Activated CD8-positive, alpha-beta memory T cell treated with anti-CD3 and anti-CD28 coated beads for 4 hours (primary cell): ENCODE measurements around the gene LSM3.
"Not testable (repeated sequence)": the region's sequence is repeated elsewhere in the genome, so short reads cannot be mapped to it uniquely, and the experiment has no call there.

Experiments
- DNase-seq, 2 donors: peaks; one replicate each; pipeline ENCODE4 v3.0.0-alpha.2; 2020; ENCODE audit warnings: low read depth in 2 of 2

Gene LSM3

DNA sequence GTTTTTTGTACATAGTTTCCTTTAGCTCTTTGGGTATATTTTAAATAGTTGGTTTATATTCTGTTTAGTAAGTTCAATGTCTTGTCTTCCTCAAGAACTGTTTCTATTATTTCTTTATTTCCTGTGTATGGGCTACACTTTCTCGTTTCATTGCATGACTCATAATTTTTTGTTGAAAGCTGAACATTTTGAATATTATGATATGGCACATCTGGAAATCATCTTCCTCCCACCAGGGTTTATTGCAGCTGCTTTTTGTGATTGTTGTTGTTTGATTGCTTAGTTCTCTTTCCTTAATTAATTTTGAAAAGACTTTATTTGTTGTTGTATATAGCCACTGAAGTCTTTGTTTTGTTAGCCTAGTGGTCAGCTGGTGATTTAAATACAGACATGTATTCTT, 43.8 kb downstream of the LSM3 start:
- DNase-seq = no peak

DNA sequence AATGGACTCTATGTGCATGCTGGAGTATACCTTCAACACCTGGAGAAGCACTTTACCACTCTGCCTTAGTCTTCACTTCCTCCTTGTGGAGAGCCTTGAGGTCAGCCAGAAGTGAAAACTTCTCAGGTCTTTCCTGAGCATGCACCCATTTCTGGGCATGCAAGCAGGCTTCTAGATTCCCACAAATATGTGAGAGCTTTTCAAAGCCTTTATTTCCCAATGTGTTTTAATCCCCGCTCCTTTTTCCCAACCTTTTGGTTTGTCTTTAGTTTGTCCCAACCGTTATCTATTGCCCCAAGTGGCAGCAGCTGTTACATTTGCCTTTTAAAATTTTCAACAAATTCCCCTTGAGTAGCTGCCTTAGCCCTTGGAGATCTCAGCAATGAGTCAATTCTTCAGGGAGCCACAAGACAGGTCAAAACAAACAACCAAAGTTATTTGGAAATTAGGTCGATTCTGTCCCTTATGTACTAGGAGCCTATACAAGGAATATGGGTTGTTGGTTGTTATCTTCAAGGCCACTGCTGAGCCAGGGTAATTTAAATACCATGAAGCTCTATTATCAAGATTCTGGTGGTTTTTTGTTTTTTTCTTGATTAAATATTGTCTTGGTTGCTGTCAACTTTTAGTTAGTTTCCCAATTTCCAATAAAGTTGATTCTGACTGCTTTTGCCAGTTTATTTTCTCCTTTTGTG, 44.4 kb downstream of the LSM3 start:
- no peak for DNase-seq

DNA sequence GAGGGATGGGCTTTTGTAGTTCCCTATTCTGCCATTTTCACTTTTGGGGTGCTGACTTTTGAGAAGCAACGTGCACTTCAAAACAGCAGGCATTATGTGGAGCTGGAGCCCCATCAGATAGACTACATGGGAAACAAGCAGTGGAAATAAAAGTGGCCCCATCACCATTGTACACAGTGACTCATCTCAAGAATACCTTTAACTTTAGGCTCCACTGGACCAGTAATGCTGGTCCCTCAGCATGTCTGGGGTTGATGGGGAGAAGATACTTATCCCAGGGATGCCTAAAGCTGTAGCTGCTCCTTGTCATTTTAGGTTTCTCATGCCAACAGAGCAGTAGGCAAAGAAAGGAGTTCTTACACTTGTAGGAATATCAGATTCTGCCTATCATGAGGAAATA, 45.0 kb downstream of the LSM3 start:
- DNase-seq = no peak

DNA sequence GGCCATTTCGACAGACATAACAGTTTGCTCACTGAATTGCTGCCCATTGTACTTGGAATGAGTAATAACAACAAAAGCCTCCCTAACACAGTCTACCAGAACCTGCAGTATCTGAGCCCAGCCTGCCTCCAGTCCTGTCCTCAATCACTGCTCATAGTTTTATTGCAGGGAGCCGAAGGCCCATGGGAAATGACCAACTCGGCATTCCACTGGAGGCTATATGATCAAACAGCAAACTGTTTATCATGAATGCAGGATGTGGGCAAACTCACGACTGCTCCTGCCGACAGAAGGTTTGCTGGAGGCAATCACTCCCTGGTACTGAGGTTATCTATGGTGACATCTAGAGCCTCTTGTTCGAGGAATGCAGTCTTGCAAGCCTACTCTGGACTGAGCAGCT, 46.3 kb downstream of the LSM3 start:
- DNase-seq = no peak

DNA sequence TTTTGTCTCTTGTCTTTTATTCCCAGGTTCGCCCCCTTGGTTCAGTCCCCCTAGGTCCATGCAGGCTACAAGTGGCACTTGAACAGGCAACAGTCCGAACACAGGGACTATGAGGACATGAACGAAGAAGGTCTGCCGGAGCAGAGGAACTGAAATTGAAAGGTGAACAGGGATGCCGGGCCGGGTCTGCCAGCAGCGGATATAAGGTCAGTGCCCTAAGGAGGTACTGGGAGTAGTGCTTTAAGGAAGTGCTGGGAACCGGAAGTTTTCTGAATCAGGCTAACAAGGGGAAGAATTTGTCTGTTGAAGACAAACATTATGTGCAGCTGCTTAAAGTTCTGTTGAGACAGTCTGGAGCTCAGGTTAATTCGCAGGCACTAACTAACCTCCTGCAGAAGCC, 46.8 kb downstream of the LSM3 start:
- no peak for DNase-seq

DNA sequence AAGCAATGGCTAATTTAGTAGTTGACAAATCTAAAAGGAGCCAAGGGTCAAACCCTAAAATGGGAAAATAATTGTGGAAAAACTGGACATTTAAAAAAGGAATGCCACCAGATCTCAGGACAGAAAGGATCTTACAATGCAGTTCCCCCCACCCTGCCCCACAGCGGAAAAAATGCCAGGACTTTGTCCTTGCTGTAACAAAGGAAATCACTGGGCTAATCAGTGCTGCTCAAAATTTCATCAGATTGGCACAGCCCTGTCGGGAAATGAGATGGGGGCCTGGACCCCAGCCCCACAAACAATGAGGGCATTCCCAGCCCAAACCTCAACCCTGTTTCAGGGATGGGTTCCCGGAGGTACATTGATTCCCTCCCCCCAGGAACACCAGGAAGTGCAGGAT, 47.7 kb downstream of the LSM3 start:
- DNase-seq = not testable (repeated sequence)

DNA sequence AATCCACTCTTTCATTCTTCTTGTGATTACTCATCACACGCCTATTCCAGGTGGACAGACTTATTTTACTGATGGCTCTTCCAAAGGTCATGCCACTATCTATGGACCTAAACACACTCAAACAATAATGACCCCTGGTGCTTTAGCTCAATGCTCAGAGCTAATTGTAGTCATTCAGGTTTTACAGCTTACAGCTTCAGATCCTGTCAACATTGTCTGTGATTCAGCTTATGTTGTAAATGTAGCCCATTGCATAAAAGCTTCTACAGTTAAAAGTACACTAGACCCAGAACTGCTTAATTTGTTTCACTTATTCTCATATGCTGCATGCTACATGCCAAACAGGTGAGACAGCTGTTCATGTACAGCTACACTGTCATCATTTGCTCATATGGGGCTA, 49.2 kb downstream of the LSM3 start:
- DNase-seq = no peak

DNA sequence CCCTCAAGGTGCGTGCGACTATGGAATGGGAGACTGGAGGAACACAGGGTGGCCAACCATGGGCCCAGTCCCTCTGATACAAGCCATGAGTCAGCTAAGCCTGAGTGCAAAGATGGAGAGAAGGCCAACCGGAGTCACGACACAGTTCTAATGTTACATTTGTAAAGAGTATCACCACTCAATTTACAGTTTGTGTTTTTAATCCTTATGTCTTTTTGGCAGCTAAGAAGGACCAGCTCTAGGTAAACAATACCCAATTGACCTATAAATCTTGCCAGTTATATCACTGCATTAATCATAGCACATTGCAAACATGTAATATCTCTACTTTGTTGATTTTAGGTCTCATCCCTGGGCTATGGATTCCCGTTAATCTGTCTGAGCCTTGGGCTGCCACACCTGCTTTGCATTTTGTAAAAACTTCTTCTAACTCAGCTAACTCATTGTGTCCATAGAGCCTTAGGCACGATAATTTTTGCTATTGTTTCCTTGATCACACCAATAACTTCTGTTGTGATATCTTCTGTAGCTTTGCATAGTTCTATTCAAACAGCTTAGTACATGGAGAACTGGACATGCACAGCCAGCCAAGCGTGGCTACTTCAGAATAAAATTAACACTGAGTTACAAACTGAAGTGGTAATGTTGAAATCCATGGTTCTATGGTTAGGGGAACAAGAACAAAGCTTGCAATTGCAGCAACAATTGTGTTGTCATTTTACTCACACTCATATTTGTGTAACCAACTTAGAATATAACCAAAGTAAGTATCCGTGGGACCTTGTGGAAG, 50.3 kb downstream of the LSM3 start:
- DNase-seq = no peak

DNA sequence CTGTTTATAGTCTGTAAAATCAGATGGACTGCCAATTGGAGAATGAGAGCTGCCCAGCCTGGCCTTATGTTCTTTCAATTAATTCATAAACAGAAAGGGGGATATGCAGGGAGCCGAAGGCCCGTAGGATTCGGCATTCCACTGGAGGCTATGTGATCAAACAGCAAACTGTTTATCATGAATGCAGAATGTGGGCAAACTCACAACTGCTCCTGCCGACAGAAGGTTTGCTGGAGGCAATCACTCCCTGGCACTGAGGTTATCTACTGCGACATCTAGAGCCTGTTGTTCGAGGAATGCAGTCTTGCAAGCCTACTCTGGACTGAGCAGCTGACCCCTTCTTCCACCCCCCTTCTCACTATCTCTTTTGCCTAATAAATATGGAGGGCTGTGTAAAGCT, 51.1 kb downstream of the LSM3 start:
- not testable (repeated sequence) for DNase-seq

DNA sequence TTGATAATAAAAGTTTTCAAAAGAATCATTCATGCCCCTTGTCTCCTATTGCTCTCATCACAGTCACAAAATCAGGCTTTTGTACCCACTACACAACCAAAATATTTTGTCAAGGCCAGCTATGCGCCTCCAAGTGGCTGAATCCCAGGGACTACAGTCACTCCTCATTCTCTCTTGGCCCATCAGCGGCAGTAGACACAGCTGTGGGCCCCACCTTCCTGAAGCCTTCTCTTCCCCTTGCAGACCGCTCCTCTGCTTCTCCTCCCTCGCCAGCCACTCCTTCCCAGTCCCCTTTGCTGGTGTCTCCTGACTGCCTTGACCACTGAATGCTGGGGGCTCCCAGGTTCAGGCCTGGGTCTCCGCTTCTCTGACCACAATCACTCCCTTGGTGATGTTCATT, 52.1 kb downstream of the LSM3 start:
- DNase-seq = no peak

DNA sequence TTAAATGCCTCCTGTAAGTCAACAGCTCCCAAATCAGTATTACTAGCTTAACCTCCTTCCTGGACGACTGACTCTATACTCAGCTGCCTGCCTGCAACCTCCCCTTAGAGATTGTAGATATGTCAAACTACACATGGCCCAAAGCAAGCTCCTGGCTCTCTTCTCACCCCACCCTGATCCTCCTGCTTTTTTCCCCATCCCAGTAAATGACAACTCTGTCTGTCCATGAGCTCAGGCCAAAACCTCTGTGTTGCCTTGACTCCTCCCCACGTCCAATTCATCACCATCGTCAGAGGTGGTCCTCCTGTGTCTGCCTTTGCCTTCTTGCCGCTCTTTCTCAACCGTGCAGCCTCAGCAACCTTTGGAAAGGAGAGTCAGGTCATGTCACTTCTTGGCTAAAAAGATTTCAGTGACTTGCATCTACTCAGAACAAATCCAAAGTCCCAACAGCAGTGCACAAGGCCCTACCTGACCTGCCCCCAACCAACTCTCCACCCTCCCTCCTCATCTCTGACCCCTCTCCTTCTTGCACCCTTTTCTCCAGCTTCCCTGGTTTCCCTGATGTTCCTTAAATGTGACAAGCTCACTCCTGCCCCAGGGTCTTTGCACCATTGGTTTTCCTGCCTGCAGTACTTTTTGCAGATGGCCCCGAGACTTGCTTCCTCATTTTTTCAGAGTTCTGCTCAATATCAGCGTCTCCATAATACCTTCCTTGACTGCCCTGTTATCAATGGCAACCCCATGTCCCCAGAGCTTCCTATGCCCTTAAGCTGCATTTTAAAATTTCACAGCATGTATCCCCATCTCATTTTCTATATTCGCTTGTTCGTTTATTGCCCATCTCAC, 52.8 kb downstream of the LSM3 start:
- no peak for DNase-seq

DNA sequence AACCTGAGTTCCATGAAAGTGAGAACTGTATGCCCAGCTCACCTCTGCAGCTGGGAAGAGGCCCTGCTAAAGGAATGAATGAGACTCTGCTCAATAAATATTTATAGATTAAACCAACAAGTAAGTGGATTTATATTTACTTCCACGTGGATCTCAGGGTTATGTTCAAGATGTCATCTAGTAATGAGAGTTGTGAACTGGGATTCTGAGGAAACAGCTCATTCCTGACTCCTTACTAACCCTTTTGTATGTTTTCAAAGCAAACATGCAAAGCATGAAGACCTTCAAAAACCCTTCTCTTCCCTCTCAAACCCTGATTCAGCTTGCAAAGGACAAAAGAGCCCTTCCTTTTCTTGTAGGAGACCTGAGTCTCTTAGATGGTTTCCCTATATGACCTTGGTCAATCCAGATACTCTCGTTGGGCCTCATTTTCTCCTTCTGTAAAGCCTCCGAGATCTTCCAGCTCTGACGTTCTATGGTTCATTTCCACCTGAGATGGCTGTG, 53.4 kb downstream of the LSM3 start:
- no peak for DNase-seq

DNA sequence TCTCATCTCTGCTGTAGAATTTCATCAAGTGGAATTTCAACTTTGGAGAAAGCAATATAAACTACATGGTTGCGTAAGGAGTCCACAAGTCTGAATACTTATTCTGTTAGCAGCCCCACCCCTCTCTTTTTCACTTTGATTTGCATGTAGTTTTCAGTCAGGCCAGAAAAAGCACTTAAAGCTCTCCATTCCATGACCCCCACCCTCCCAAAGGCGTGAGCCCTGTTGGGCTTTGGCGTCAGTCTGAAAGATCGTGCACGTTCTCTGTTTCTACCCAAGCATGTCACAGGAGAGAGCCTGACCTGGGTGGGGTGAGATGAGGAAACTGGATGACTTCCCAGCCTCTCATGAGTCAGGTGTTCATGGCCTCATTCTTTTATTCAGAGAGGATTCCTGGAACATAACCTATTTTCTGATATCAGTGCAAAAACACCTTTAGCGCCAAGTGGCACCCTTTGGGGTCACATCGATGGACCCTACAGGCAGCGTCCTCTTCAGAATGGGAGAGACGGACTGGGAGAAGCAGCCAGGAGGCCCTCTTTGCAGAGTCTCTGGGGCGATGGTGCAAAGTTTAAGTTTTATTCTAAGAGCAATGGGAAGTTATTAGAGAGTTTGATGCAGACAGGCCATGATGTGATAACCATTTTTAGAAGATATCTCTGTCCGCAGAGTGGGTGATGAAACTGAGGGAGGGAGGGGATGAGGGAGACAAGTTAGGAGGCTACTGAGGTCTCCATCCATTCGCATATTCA, 55.8 kb downstream of the LSM3 start:
- no peak for DNase-seq

DNA sequence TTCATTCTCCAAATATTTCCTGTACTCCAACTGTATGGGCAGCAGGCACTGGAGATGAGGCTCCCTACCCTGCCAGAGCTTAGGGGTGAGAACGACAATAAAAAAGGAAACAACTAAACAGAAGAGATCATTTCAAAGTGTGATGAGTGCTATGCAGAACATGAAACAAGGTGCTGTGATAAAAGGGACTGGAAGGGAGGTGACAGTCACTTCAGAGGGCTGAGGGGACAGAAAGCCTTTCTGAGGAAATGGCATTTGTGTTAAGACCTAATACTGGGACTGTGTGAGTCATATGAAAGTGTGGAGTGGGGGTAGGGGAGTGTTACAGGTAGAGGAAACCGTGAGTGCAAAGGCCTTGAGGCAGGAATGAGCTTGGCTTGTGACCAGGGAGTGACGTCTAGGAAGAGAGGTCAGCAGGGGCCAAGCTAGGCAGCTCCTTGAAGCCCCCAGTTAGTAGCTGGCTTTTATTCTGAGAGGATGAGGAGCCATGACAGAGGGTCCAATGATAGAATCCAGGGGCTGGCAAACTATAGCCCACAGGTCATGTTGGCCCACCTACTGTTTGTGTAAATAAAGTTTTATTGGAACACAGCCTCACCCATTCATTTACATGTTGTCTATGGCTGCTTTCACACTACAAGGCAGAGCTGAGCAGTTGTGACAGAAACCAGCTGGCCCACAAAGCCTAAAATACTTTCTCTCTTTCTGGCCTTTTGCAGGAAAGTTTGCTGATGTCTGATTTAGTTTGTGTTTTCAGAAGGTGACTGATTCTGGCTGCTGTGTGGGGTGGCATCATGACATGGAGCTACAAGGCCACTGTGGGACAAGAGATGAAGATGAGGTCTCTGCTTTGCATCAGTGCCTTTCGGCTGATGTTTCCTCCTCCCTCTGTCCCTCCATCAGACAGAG, 56.6 kb downstream of the LSM3 start:
- DNase-seq = no peak

DNA sequence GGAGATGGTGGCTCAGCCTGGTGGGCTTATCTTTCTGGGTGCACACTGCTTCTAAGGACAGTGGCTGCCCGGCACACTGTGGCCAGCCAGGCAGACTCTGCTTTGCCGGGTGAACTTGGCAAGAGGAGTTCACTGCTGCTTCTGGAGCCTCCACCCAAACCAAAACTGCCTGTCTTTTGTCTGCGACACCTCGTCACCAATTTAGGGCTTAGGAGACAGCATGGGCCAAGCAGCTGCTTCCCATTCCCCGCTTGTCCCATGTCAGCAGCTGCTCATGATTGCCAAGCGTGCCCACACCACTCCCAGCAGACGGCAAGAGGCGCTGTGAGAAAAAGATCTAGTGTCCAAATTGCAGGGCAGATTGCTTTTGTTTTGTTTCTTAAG, 57.3 kb downstream of the LSM3 start:
- no peak for DNase-seq

DNA sequence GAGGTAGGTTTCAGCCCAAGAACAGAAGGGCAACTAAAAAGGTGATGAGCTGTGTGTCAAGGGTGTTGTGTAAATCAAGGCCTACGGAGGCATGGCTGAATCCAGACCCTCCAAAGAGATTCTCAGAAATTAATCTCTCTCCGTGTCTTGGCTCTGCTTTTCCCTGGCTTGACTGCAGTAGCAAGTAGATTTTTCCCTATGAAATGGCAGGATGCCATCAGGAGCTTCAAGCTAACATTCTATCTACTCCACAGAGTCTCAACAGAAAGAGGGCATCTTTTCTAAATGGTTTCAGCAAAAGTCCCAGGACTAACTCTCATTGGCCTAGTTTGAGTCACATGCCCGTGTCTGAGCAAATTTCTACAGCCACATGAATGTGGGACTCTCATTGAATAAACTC, 58.3 kb downstream of the LSM3 start:
- no peak for DNase-seq

DNA sequence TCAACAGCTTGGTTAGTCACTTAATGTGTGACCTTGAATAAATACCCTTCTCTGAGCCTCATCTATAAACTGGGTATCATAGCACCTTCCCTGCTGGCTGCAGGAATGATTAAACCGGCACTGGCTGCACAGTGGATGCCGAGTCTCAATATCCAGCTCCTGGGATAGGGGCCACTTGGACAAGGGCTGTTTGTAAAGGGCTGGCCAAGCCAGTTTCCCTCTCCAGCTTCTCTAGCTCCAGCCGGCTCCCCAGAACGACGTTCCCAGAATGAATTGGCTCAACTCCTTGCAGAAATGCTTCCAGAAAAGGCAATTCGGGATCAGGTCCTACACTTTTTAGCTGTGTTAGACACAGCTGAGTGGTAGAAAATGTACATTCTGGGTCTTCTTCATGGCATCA, 58.8 kb downstream of the LSM3 start:
- no peak for DNase-seq

DNA sequence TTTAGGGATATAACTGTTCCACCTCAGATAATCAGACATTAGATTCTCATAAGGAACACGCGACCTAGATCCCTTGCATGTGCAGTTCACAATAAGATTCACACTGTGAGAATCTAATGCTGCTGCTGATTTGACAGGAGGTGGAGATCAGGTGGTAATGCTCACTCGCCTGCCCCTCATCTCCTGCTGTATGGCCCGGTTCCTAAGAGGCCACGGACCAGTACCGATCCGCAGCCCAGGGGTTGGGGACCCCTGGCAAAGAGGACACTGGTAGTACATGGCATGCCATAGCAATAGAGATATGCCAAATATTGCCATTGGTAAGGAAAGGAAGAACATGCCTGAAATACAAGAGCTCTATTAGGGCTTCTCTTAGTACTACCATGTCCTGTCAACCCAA, 59.7 kb downstream of the LSM3 start:
- DNase-seq = no peak

DNA sequence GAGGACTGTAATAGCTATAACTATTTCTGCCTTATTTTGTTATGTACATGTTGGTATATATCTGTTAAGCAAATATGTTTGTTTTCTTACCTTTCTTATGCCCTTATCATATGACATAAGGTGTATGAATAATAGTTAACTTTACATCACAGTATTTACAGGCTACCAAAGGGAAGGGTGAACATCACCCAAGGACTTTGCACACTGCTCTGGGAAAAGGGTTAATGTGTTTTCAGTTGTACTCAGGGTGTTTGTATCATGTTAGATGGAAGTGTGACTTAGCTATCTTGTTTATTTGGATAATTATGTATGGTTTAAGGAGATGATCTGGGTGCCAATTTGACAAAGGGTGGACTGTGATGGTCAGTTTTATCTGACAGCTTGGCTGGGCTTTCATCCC, 60.3 kb downstream of the LSM3 start:
- DNase-seq = no peak

DNA sequence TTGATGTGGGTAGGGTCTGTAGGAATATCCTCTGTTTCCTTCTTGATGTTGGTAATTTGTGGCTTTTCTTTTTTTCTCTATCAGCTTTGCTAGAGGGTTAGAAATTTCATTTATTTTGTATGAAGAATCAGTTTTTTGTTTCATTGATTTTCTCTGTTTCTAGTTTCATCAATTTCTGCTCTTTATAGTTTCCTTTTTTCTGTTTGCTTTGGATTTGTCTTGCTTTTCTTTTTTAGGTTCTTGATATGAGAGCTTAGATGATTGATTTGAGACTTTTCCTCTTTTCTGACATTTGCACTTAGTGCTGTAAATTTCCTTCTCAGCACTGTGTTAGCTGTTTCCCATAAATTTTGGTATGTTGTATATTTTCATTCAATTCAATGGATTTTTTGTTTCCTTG, 61.3 kb downstream of the LSM3 start:
- no peak for DNase-seq

DNA sequence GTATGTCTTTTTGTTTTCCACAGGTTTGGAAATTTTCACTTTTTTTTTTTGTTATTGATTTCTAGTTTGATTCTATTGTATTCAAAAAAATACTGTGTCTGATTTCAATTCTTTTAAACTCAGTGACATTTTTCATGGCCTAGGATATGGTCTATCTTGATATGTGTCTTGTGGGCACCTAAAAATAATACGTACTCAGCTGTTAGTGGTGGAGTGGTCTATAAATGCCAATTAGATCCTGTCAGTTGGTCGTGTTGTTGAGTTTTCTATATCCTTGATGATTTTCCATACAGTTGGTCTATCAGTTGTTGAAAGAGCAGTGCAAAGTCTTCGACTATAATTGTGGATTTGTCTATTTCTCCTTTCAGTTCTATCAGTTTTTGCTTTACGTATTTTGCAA, 61.7 kb downstream of the LSM3 start:
- no peak for DNase-seq
